ENCODE data around the gene UBE2A.

UBE2A gene

GRCh38 chrX:119607018-119607389 is 32.6 kb downstream of the UBE2A start:
- TF ChIP-seq CTCF (IDR thresholded peaks at IDR 0.05; ENCODE audit: low read depth, low read length, missing control alignments), result no peak
- peak overlapping the region; percentile 95 for H3K4me3 ChIP-seq (ENCODE audit: low read depth, low read length)
- no peak for DNase-seq (ENCODE audit: low read depth)

- DNase-seq (ENCODE audit: low read depth), result no peak
- H3K4me3 ChIP-seq (ENCODE audit: low read depth, low read length), result no peak overlapping the region
- TF ChIP-seq CTCF (IDR thresholded peaks at IDR 0.05; ENCODE audit: low read depth, low read length, missing control alignments), result no peak
Observed at GRCh38 chrX:119614776-119615175, 40.4 kb downstream of the UBE2A start.

GRCh38 chrX:119617517-119618164 is 43.3 kb downstream of the UBE2A start:
- DNase-seq (ENCODE audit: low read depth), result no peak
- no peak overlapping the region for H3K4me3 ChIP-seq (ENCODE audit: low read depth, low read length)
- no peak for TF ChIP-seq CTCF (IDR thresholded peaks at IDR 0.05; ENCODE audit: low read depth, low read length, missing control alignments)

GRCh38 chrX:119618439-119618838 is 44.1 kb downstream of the UBE2A start:
- TF ChIP-seq CTCF (IDR thresholded peaks at IDR 0.05; ENCODE audit: low read depth, low read length, missing control alignments), result no peak
- H3K4me3 ChIP-seq (ENCODE audit: low read depth, low read length), result no peak overlapping the region
- DNase-seq (ENCODE audit: low read depth), result no peak

- TF ChIP-seq CTCF (IDR thresholded peaks at IDR 0.05; ENCODE audit: low read depth, low read length, missing control alignments), result no peak
- no peak for DNase-seq (ENCODE audit: low read depth)
- no peak overlapping the region for H3K4me3 ChIP-seq (ENCODE audit: low read depth, low read length)
Observed at GRCh38 chrX:119622356-119623232, 48.2 kb downstream of the UBE2A start.

GRCh38 chrX:119624417-119624816 is 50.1 kb downstream of the UBE2A start:
- no peak overlapping the region for H3K4me3 ChIP-seq (ENCODE audit: low read depth, low read length)
- TF ChIP-seq CTCF (IDR thresholded peaks at IDR 0.05; ENCODE audit: low read depth, low read length, missing control alignments), result no peak
- no peak for DNase-seq (ENCODE audit: low read depth)

All from GM12864 (cell line).